Measurements from ENCODE around the gene RBBP6.
"Not testable (repeated sequence)": the region's sequence is repeated elsewhere in the genome, so short reads cannot be mapped to it uniquely, and the experiment has no call there.

Gene RBBP6

DNA sequence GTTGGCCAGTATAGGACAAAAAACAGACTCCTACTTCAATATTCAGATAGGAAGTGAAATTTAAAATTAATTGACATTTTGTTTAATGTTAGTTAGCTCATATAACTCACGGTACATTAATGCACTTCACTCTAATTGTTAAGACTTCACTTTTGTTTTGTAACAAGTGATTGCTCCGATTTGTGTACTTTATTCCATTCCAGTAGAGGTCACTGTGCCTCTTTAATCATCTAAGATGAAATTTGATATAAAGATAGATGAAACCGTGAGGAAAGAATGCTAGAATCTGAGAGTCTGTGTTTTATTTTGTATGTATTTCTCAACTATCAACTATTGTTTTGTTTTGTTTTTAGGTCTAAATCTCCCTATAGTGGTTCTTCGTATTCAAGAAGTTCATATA lies 29.0 kb downstream of the RBBP6 start:
- DNase-seq (ENCODE audit: low spot score) = peak; percentile 23

DNA sequence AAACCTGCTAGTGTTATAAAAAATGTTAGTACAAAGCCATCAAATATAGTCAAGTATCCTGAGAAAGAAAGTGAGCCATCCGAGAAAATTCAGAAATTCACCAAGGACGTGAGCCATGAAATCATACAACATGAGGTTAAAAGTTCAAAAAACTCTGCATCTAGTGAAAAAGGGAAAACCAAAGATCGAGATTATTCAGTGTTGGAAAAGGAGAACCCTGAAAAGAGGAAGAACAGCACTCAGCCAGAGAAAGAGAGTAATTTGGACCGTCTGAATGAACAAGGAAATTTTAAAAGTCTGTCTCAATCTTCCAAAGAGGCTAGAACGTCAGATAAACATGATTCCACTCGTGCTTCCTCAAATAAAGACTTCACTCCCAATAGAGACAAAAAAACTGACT lies 31.7 kb downstream of the RBBP6 start:
- DNase-seq (ENCODE audit: low spot score) = no peak

DNA sequence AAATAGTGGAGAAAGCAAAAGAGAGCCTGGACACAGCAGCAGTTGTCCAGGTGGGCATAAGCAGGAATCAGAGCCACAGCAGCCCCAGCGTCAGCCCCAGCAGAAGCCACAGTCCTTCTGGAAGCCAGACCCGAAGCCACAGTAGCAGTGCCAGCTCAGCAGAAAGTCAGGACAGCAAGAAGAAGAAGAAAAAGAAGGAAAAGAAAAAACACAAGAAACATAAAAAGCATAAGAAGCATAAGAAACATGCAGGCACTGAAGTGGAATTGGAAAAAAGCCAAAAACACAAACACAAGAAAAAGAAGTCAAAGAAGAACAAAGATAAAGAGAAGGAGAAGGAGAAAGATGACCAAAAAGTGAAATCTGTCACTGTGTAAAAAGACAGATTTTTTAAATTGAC lies 32.7 kb downstream of the RBBP6 start:
- no peak for DNase-seq (ENCODE audit: low spot score)

DNA sequence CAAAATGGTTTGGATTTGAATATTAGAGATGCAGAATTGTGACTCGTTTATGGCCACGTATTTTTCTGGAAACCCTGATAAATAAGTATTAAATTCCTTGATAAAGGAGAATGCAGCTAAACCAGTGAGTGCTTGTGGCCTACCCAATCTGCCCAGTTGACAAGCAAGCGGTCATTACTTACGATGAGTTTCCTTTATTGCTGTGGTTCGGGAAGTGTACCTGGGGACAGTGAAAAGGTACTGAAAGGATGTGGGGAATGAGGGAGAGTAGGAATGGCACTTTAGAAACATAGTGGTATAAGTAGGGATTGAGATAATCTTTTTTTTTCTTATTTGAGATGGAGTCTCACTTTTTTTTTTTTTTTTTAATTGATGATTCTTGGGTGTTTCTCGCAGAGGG lies 33.8 kb downstream of the RBBP6 start:
- DNase-seq (ENCODE audit: low spot score) = no peak

DNA sequence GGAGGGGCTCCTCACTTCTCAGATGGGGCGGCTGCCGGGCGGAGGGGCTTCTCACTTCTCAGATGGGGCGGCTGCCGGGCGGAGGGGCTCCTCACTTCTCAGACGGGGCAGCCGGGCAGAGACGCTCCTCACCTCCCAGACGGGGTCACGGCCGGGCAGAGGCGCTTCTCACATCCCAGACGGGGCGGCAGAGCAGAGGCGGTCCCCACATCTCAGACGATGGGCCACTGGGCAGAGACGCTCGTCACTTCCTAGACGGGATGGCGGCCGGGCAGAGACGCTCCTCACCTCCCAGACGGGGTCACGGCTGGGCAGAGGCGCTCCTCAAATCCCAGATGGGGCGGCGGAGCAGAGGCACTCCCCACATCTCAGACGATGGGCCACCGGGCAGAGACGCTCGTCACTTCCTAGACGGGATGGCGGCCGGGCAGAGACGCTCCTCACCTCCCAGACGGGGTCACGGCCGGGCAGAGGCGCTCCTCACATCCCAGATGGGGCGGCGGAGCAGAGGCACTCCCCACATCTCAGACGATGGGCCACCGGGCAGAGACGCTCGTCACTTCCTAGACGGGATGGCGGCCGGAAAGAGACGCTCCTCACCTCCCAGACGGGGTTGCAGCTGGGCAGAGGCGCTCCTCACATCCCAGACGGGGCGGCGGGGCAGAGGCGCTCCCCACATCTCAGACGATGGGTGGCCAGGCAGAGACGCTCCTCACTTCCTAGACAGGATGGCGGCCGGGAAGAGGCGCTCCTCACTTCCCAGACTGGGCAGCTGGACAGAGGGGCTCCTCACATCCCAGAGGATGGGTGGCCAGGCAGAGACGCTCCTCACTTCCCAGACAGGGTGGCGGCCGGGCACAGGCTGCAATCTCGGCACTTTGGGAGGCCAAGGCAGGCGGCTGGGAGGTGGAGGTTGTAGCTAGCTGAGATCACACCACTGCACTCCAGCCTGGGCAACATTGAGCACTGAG lies 35.4 kb downstream of the RBBP6 start:
- DNase-seq (ENCODE audit: low spot score) = not testable (repeated sequence)

DNA sequence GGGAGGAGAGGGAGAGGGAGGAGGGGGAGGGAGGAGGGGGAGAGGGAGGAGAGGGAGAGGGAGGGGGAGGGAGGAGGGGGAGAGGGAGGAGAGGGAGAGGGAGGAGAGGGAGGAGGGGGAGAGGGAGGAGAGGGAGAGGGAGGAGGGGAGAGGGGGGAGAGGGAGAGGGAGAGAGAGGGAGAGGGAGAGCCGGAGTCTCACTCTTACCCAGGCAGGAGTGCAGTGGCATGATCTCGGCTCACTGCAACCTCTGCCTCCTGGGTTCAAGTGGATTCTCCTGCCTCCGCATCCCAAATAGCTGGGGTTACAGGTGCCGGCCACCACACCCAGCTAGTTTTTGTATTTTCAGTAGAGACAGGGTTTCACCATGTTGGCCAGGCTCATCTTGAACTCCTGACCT lies 36.4 kb downstream of the RBBP6 start:
- DNase-seq (ENCODE audit: low spot score) = not testable (repeated sequence)

DNA sequence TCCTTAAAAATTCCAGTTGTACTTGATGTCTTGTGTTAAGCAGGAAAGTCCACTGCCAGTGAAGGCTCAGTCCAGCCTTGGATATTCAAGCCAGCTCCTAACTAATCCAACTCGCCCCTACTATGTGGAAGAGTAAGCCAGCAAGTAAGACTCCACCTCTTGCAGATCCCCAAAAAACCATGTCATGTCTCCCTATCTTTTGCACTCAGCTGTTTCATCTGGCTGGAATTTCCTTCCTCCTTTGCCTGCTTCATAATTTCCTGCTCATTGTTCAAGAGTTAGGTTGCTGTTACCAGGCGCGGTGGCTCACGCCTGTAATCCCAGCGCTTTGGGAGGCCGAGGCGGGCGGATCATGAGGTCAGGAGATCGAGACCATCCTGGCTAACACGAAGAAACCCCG lies 37.8 kb downstream of the RBBP6 start:
- DNase-seq (ENCODE audit: low spot score) = no peak

DNA sequence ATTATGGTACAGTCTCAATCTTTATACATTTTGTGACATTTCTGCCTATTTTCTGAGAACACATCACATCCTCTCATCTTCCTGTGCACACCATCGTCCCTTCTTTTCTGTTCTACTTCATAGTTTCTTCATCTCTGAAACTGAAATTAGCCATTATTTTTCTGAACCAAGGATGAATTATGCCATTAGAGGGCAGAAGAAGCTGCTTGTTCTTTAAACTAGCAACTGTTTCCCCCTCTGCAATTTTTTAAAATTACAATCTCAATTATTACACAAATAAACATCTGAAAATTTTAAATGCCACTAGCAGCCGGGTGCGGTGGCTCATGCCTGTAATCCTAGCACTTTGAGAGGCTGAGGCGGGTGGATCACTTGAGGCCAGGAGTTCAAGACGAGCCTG lies 41.3 kb downstream of the RBBP6 start:
- DNase-seq (ENCODE audit: low spot score) = peak; percentile 31

DNA sequence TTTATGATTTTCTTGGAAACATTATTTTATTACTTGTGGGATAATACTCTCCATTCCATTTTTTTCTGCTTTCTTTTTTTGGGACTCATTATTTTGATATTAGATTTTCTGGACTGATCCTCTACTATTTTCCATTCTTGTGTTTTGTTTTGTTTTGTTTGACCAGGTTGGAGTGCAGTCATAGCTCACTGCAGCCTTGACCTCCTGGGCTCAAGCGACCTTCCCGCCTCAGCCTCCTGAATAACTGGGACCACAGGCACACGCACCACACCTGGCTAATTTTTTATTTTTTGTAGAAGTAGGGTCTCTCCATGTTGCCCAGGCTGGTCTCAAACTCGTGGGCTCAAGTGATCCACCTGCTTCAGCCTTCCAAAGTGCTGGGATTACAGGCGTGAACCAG lies 44.1 kb downstream of the RBBP6 start:
- DNase-seq (ENCODE audit: low spot score) = no peak

DNA sequence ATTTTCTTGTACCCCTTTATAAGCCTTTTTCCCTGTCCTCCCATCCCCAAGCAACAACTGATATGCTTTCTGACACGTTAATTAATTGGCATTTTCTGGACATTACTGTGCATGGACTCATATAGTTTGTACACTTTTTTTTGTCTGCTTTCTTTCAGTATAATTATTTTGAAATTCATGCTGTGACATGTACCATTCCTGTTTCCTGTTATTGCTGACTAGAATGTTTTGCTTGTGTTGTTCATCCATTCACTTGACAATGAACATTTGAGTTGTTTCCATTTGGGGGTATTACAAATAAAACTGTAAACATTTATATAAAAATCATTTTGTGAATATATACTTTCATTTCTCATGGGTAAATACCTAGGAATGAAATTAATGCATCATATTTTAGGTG lies 50.6 kb downstream of the RBBP6 start:
- no peak for DNase-seq (ENCODE audit: low spot score)

DNA sequence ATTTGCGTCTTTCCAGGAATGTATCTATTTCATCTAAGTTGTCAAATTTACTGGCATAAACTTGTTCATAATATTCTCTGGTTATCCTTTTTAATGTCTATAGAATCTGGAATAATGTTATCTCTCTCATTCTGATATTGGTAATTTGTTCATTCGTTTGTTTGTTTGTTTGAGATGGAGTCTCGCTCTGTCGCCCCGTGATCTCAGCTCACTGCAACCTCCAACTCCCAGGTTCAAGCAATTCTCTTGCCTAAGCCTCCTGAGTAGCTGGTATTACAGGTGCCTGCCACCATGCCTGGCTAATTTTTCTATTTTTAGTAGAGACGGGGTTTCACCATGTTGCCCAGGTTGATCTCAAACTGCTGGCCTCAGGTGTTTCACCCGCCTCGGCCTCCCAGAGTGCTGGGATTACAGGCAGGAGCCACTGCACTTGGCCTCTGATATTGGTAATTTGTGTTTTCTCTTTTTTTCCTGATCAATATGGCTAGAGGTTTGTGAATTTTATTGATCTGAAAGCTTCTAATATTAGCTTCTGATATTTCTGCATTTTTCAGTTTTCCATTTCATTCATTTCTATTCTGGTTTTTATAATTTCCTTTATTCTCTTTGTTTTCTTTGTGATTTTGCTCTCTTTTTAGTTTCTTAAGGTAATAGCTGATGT lies 59.5 kb downstream of the RBBP6 start:
- no peak for DNase-seq (ENCODE audit: low spot score)

DNA sequence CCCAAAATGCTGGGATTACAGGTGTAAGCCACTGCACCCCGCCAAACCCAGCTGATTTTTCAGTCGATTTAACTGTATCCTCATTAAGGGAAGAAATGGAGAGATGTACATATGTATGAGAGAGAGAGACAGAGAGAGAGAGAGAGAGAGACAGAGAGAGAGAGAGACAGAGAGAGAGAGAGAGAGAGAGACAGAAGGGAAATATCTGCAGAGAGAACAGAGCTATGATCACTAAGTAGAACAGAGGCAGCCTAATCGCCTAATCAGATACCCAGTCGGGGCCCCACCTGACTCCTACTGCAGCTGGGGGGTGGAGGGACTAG lies 70.0 kb downstream of the RBBP6 start:
- no peak for DNase-seq (ENCODE audit: low spot score)

DNA sequence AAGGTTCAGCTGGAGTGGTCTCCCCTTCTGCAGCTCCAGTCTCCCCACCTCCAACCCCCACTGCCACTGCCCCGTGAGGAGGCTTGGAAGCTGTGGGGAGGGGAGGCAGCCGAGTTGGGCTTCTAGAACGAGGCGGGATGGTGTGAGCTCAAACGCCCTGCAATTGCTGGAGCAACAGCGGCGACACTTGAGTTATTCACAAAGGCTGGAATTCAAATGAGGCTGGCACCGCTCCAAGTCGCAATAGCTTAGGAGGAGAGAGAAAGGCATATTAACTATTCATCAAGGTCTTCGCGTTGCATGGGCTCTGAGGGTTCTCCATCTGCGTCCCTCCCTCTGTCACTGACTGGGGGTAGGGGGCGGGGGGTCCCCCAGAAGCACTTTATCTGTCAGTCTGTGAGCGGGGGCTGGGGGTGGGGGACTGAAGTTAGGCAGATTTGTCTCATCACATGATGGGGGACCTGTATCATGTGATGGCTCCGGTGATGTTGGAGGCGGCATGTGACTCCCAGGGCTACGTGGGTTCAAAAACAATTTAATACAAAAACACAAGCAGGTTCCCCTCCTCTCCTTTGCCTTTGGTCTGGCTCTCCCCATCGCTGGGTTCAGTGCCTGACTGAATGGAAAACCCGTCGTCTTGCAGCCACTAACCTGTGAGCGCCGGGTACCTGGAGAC lies 70.5 kb downstream of the RBBP6 start:
- peak; percentile 64 for DNase-seq (ENCODE audit: low spot score)

DNA sequence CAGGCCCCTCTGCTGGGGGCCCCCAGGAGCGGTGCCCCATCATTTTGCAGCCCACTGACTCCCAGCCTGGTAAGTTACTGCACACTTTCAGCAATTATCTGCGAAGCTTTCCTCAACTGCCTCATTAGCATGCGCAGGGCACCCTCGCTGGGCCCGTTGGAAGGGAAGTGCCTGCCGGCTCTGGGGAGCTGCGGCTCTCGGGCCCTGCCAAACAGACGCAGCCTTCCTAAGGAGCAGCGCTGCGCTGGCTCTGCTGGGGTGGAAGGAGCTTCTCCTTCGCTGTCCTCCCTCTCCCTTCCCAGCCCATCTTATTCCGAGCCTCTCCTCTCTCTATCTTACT lies 71.0 kb downstream of the RBBP6 start:
- DNase-seq (ENCODE audit: low spot score) = no peak

DNA sequence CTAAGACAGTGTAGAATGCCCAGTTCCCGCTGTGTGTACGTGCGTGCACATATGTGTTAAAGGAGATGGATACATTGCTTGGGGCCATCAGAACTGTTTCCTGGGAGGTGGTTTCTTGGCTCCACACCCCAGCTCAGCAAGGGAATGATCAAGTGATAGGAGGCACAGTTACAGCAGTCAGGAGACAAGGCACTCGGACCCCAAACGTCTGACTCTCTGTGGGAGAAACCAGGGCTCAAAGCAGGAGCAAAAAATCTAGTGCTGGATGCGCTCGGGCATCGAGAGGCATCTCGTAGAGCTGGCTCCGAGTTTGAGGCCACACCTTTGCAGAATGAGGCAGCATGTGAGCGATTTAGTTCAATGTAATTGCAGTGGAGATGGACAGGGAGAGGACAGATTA lies 71.9 kb downstream of the RBBP6 start:
- no peak for DNase-seq (ENCODE audit: low spot score)

DNA sequence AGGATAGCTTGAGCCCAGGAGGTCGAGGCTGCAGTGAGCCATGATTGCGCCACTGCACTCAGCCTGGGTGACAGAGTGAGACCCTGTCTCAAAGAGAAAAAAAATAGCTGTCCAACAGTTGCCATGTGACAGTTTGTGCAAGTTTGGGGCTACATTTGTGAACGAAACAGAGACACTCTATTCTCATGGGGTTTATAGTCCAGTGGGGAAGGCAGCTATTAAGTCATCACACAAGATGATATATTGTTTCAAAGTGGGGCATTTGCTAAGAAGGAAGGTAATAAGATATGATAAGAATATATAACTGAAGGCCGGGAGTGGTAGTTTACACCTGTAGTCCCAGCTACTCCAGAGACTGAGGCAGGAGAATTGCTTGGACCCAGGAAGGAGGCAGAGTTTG lies 73.3 kb downstream of the RBBP6 start:
- DNase-seq (ENCODE audit: low spot score) = no peak

DNA sequence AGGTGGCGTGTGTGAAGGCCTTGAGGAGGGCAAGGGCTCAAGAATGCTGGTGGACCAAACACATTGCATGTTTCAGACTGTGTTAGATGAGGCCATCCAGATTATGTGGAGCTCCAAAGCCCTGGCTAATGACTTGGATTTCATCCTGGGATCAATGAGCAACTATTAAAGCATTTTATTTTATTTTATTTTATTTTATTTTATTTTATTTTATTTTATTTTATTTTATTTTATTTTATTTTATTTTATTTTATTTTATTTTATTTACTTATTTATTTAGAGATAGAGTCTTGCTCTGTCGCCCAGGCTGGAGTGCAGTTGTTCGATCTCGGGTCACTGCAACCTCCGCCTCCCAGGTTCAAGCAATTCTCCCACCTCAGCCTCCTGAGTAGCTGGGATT lies 73.9 kb downstream of the RBBP6 start:
- not testable (repeated sequence) for DNase-seq (ENCODE audit: low spot score)

DNA sequence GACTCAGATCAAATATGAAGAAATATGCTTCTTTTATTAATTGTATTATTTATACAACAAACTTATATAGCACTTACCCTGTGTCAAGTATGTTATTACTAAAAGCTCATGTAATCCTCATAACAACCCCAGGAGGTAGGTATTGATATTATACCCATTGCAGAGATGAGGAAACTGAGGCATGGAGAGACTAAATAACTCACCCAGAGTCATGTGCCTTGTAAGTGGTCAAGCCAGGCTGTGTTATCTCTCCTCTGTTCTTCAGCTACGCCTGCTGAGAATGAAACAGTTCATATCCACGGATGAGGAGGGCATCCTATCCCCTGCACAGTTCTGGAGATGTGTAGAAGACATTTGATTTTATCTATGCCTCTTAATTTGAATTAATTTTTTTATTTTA lies 78.1 kb downstream of the RBBP6 start:
- no peak for DNase-seq (ENCODE audit: low spot score)

Data from NAMALWA (cell line).